ENCODE measurements around the gene GREM2.

Gene GREM2

GRCh38 chr1:240611619-240612480 is at the start of gene GREM2:
Gene GREM2 (minus strand): TSS chr1:240612155. CDS start chr1:240493475, 118,680 bp downstream.
- DNase-seq: peak; percentile 45

GRCh38 chr1:240658312-240658960 is 46.5 kb upstream of the GREM2 start:
- DNase-seq: no peak

DNA sequence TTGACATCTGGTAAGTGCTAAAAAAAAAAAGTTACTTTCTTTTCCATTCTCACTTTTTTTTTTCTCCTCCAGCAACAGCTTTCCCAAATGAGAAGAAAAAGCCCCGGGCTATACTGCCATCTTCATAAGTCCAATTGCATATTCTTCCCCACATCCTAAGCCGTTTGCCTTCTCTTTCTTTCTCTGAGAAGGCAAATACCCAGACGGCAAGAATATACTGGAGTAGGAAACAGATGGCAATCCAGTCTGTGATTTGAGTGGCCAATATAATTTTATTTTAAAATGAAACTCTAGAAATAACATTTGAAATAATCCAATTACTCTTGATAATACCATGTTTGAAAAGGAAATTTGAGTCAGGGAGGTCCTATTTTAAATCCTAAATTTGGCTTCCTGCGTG is 44.6 kb upstream of the GREM2 start:
- no peak for DNase-seq

DNA sequence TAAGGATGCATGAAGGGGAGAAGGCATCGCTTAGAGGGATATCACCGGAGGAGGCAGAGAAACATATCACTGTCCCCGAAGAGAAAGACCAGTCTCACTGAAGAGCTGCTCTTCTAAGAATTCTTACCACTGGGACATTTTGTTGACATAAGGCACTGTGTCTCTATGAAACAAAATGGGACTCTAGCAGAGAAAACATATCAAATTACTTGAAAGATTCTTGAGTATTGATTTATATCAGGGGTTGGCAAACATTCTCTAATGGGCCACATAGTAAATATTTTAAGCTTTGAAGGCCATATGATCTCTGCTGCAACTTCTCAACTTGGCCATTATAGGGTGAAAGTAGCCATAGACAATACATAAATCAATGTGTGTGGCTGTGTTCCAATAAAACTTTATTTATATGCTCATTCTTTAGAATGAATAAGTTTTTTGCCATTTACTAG is 41.0 kb upstream of the GREM2 start:
- DNase-seq: no peak

DNA sequence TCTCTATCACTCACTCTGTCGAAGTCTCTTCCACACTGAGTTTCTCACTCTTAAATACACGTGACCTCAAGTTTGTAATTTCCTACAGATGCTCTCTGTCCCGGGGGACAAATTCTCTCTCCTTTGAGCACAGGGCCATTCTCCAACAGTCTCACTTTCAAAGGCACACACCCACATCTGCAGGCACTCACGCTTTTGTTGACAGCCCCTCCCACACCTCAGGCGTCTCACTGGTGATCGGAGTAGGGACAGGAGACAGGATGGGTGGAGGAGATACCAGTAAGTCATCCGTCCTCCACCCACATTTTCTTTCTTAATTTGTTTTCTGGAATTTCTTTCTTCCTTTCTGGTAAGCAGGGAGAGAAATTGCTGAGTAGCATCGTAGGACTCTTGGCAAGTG is 40.6 kb upstream of the GREM2 start:
- no peak for DNase-seq

DNA sequence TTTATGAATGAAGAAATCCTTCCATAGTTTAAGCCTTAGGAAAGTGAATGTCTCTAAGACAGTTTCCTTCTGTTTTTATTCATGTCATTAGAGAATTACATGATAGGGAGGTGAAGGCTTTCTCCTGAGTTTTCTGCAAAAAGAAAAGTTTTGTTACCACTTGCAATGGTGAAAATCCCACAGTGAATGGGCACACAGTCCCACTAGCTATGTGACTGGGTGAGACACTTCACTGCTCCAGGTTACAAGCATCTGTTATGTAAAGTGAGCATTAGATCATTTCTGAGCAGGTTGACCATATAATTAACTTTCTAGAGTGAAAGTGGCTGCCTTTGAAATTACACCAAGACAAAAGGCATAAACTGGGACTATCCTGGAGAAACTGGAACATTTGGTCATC is 38.9 kb upstream of the GREM2 start:
- no peak for DNase-seq

GRCh38 chr1:240649733-240650721 is 38.1 kb upstream of the GREM2 start:
- no peak for DNase-seq

DNA sequence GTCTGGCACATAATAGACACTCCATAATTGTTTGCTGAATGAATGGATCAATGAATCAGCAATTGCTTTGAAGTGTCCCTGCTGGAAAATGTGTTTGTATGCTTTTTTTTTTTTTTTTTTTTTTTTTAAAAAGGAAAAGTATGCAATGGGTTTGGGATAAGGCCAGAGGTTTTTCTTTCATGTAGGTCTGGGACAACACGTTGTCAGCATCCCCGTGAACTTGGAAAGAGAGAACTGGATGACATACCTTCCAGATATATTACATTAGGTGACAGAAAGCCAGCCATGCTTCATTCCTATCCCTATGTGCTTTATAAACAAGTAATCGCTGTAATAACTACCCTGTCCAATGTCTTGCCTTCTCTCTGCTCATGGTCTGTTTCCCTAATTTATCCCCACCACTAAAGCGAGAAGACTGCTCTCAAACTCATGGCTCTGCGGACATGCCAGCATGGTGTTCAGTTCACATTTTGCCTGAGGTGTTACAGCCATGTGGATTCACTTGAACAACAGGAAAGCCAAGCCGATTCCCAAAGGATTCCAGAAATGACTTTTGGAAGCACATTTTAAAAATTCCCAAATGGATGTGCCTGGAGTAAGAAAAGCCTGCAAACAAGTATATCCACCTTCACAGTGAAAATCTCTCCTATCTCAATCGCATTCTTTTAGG is 34.8 kb upstream of the GREM2 start:
- no peak for DNase-seq

- DNase-seq: no peak
Measured at GRCh38 chr1:240644732-240645131, 32.8 kb upstream of the GREM2 start.

GRCh38 chr1:240635466-240636256 is 23.7 kb upstream of the GREM2 start:
- DNase-seq: no peak

- no peak for DNase-seq
Measured at GRCh38 chr1:240630409-240630808, 18.5 kb upstream of the GREM2 start.

GRCh38 chr1:240621249-240621648 is 9.3 kb upstream of the GREM2 start:
- DNase-seq: no peak

DNA sequence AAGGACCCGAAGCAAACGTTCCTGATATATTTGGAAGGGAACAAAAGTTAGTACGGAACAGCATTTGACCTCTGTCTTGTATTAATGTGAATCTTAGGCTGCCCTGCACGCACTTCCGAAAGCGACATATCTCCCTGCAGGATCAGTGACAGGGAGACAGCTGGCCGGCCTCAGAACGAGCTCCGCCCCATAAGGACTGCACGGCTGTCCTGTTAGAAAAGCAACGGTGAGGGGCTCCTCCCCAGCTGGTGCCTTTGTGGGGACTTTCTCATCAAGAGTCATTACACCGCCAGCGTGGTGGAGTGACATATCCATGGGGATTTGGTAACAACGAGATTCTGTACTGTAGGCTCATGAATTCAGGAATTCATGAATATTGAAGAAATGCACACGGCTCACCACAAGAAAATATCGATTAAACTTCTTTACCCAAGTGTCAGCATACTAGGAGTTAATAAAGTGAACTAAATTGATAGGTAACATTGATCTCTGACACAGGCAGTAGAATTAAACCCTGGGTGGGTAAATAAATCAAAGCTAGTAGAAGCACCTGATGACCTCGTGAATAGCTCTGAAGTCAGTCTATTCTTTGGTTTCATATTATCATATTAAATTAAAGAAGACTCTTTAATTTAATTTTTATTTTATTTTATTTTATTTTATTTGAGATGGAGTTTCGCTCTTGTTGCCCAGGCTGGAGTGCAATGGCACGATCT is 8.1 kb upstream of the GREM2 start:
- no peak for DNase-seq

DNA sequence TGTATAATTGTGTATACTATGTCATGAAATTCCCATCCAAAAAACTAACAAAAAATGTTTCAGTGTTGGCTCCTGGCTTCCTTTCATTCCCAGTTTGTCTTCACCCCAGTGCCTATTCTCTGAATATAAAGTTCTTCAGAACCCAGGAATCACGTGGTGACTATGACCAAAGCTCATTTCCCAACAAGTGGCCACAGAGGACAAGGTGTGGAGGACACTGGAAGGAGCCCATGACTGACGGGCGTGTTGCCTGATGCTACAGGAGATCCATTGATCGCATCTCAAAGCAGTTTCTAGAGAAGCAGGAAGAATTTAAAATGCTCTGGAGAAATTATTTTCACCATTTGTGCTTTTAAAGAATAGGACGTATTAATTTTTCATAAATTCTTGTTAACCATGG is 7.4 kb upstream of the GREM2 start:
- DNase-seq: no peak

GRCh38 chr1:240618946-240619345 is 7.0 kb upstream of the GREM2 start:
- DNase-seq: no peak

- no peak for DNase-seq
Measured at GRCh38 chr1:240616018-240616417, 4.1 kb upstream of the GREM2 start.

- DNase-seq: no peak
Measured at GRCh38 chr1:240613356-240614142, 1.6 kb upstream of the GREM2 start.

DNA sequence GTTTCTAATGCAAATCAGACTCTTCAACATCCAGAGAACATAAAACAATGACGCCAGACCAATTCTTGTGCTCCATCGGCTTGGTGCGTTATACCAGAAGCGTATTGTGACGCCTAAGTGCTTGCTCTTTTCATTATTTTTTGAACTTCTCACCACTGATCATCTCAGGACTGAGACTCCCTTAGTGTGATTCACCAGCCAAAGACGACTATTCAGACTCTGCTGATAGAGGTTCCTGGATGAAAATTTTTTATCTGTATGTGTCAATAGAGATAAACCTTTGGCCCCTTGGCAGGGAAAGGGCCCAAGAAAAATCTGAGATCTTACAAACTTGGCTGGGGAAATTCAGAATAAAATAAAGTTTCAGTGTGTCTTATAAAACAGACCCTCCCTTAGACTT is 856 bp upstream of the GREM2 start:
- no peak for DNase-seq

DNA sequence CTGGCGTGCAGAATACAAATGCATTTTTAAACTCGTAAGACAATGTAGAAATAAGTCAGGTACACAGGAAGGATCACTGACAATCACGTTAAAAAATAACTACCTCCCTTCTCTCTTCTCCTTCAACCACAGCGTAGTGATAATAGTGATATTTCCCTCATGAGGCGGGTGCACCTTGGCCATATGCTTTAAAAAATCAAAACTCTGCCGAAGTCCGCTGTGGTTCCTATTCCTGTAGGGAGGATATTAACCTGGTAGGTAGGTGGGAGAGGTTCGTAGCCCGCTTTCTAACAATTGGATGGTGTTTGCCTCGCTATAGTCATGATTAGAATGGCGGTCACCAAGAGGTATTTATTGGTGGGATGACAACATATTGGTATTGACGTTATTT is 732 bp downstream of the GREM2 start:
- no peak for DNase-seq

- DNase-seq: no peak
Measured at GRCh38 chr1:240610636-240611035, 1.3 kb downstream of the GREM2 start.
